ENCODE measurements around the gene TCF7L1.
"Not testable (repeated sequence)": the region's sequence is repeated elsewhere in the genome, so short reads cannot be mapped to it uniquely, and the experiment has no call there.

Gene TCF7L1

GRCh38 chr2:85334928-85335327 is 201.7 kb downstream of the TCF7L1 start:
- no peak for TF ChIP-seq CTCF (IDR thresholded peaks at IDR 0.05; ENCODE audit: extremely low read depth, missing control alignments)
- no peak for DNase-seq (ENCODE audit: low spot score)

- DNase-seq (ENCODE audit: low spot score): no peak
- TF ChIP-seq CTCF (IDR thresholded peaks at IDR 0.05; ENCODE audit: extremely low read depth, missing control alignments): no peak
These were observed 207.1 kb downstream of the TCF7L1 start for GRCh38 chr2:85340034-85340892.

GRCh38 chr2:85341269-85342029 is 208.3 kb downstream of the TCF7L1 start:
- TF ChIP-seq CTCF (IDR thresholded peaks at IDR 0.05; ENCODE audit: extremely low read depth, missing control alignments): no peak

GRCh38 chr2:85342156-85342555 is 209.0 kb downstream of the TCF7L1 start:
- TF ChIP-seq CTCF (IDR thresholded peaks at IDR 0.05; ENCODE audit: extremely low read depth, missing control alignments): no peak

More at GRCh38 chr2:85341269-85342029, 208.3 kb downstream of the TCF7L1 start:
- DNase-seq (ENCODE audit: low spot score): no peak

GRCh38 chr2:85343207-85343895 is 210.2 kb downstream of the TCF7L1 start:
- not testable (repeated sequence) for DNase-seq (ENCODE audit: low spot score)

More at GRCh38 chr2:85342156-85342555, 209.0 kb downstream of the TCF7L1 start:
- DNase-seq (ENCODE audit: low spot score): no peak

GRCh38 chr2:85344356-85344954 is 211.3 kb downstream of the TCF7L1 start:
- TF ChIP-seq CTCF (IDR thresholded peaks at IDR 0.05; ENCODE audit: extremely low read depth, missing control alignments): no peak

GRCh38 chr2:85347599-85347998 is 214.4 kb downstream of the TCF7L1 start:
- no peak for TF ChIP-seq CTCF (IDR thresholded peaks at IDR 0.05; ENCODE audit: extremely low read depth, missing control alignments)
- DNase-seq (ENCODE audit: low spot score): no peak

More at GRCh38 chr2:85344356-85344954, 211.3 kb downstream of the TCF7L1 start:
- no peak for DNase-seq (ENCODE audit: low spot score)
